Cerebellar nuclear complex (tissue), 1 donor: Measurements from ENCODE around the gene PJA2.

Source experiments
- DNase-seq, 2 experiments: peaks; one replicate each; lab custom pipeline; 2025; lab: John Stamatoyannopoulos, UW

Gene PJA2

DNA sequence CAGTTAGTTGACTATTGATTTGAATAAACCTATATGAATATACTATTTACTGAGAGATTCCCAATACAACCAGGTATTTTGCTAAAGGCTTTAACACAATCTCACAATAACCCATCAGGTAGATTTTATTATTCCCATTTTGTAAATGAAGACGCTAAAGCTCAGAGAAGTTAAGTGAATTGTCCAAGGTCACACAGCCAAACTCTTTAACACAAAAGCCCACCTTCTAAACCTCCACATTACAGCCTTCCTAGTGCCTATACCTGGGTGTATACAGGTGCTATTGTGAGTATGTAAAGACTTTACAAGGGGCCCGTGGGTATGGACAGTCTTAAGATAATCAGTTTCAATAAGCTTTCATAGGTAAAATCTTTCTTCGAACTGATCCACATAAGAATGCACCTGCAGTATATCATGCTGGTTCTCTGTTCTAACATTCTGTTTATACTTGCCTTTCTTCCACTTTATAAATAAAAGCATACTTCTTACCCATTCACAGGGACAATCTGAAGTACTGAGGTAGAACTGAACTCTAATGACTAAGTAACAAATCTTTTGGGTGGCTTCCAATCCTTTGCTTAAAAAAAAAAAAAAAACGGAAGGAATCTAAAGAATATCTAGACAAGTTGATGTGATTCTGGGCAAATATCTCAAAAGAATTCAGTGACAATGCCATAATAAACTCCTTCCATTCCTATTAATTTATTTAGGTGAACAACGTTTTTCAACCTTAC lies 59.1 kb downstream of the PJA2 start:
- no peak for DNase-seq

GRCh38 chr5:109349388-109349787 lies 60.4 kb downstream of the PJA2 start:
- no peak for DNase-seq

DNA sequence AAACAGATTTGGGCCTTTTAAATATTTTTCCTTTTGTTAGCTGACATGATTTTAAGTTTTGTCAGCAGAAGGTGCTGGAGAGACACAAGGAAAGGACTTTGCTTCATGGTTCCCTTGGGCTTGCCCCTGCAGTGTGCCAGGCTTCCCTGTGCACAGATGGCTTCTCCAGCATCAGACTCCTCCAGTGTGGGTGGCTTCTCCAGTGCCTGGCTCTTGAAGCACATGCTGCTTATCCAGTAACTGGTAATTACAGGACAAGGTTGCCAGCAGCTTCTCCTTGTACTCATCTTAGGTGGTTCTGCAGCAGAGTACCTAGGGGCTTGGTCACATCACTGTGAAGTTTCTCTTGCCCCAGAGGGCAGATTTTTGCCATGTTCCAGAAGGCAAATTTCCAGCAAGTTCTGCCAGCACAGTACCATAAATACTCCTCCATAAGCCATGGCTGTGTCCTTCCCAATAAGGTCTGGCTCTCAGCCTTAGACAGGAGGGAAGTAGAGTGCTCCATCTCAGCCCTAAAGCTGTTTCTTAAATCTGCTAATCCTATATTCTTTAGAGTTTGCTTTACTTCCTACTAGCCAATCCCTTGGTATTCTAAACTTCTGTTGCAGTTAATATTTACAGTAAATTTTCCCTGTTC lies 62.4 kb downstream of the PJA2 start:
- peak in 1 of 2 experiments; percentile 36 for DNase-seq

- no peak for DNase-seq
Observed at GRCh38 chr5:109345699-109346098, 64.1 kb downstream of the PJA2 start.

- no peak for DNase-seq
Observed at GRCh38 chr5:109340351-109340750, 69.4 kb downstream of the PJA2 start.

DNA sequence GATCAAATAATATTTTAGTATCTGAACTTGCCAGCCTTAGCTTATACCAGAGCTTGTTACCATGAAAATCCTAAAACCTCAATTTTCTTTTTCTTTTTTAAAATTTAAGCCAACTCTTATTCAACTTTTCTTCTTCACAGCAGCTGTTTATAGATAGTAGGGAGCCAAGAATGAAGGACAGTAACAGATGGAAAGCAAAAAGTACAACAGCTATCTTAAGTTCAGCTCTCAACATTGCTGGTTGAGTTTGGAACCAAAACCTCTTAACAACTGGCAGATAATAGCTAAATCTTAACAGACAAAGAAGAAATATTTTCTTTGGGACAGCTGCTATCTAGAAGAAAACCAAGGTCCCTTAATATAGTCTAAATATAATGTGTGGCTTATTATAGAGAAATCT lies 74.7 kb downstream of the PJA2 start:
- no peak for DNase-seq

GRCh38 chr5:109334056-109334455 lies 75.7 kb downstream of the PJA2 start:
- DNase-seq, result no peak

GRCh38 chr5:109329333-109330237 lies 80.2 kb downstream of the PJA2 start:
- DNase-seq, result no peak

DNA sequence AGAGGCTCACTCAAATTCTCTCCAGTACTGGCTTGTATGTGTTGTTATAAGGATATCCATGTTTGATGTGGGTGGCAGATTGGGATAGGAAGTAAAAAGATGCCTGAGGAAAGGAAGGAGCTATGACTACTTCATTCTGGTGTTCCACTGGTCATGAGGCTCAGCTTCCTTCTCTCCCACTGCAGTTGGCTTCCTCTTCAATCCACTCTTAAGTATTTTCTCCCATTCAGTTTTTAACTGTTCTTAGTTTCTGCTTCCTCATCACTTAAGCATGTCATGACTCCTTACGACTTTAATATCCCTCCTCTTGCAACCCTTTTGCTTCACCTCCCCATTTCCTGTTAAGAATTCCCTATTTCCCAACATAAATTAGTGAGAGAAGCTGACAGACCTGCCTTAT lies 81.1 kb downstream of the PJA2 start:
- DNase-seq, result no peak

GRCh38 chr5:109327570-109327969 lies 82.2 kb downstream of the PJA2 start:
- no peak for DNase-seq

- no peak for DNase-seq
Observed at GRCh38 chr5:109326919-109327318, 82.9 kb downstream of the PJA2 start.

GRCh38 chr5:109325456-109325855 lies 84.3 kb downstream of the PJA2 start:
- DNase-seq, result no peak

- DNase-seq, result no peak
Observed at GRCh38 chr5:109324931-109325330, 84.8 kb downstream of the PJA2 start.

DNA sequence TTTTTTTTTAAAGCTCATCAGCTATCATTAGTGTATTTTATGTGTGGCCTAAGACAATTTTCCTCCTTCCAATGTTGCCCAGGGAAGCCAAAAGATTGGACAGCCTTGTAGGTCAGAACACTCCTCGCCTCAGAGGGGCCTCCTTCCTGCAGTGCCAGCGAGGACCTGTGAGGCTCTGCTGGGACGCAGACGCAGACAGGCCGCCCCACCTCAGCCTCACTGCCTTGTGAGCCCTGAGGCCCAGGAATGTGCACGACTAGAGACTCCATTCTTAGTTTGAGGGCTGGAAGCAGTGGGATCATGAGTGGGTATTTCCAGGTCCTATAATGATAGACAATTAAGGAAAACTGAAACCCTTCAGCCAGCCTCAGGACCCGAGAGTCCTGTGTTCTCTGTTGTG lies 85.4 kb downstream of the PJA2 start:
- no peak for DNase-seq

GRCh38 chr5:109322694-109323093 lies 87.1 kb downstream of the PJA2 start:
- DNase-seq, result no peak

DNA sequence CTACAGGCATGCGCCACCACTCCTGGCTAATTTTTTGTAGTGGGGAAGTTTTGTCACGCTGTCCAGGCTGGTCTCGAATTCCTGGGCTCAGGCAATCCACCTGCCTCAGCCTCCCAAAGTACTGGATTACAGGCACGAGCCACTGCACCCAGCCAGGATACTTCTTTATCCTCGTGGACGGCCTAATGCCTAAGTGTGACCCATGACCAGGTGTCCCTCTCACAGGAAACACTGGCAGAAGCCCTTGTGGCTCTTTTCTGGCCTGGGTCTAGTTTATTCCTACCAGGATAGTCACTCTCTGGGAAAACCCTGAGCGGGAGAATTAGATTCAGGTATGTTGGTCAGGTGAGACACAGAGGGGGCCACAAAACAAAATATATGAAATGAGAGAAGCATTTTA lies 90.4 kb downstream of the PJA2 start:
- no peak for DNase-seq

DNA sequence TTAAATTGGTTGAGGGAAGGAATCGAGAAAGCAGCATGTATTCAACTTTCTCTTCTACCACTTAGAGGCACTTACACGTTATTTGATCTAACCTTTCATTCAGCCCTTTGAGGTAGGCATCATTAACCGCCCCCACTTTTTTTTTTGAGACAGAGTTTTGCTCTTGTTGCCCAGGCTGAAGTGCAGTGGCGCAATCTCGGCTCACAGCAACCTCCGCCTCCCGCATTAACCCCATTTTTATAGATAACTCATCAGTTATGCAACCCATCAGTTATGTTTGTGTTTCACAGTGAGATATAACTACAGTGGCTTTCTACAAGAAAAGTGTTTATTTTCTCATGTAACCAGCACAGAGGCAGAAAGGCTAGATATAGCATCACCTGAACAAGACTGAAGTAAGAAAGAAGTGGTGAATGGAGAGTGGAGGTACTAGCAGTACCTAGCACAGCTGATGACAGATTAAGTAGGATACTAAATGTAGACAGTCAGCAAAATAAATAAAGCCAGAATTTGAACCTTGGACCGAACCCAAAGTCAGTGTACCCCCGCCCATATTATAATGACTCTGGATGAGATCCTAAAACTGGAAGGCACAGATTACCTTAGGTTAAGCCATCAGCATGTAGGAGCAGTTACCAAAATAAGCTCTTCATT lies 91.2 kb downstream of the PJA2 start:
- DNase-seq, result no peak

DNA sequence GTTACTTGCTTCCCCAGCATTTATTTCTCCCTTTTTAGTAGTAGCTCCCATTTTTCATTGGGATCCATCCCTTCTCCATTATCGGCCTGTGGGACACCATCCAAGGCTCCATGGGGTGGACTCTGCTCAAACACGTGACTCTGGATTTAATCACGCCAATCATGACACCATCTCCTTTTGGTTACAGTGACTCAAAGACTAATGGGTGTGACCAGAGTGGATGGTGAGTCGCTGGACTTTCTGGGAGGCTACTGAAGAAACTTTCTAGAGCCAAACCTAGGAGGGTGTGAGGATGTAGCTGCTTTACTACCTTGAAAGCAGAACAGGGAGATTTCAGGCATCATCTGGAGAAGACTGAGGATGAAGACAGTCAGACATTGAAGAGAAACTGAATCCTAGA lies 93.1 kb downstream of the PJA2 start:
- no peak for DNase-seq

GRCh38 chr5:109315245-109315644 lies 94.5 kb downstream of the PJA2 start:
- no peak for DNase-seq

DNA sequence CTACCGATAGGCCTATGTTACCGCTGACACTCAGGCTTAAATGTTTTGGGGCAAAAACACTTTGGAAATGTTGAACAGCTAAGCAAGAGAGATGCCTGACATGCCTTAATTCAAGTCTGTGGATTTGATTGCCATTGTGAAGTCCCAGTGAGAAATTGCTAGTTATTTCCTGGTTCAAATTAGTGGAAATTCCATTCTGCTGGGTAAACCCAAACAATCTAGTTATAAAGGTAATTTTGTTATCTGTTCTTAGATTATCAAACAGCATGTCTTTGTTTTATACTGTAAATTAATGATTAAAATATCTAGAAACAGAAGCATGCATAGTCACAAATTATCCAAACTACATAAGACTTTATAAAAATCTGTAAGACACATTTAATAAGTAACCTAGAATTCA lies 96.6 kb downstream of the PJA2 start:
- no peak for DNase-seq

DNA sequence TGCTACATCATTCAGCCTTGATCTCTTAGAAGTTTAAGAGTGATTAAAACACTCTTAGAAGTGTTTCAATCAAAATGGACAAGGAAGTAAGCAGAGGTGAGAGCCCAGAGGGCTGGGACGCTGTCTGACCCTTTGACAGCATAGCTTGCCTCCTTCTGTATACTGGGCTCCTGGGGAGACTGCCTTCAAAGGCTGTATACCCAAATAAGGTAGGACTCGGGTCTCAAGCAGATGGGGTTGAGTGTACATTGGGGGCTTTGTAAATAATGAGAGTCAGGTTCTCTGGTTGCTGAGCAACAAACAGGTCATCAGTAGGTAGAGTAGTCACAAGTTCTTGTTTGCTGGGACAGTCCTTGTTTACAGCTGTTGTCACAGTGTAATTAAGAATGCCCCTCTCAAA lies 97.1 kb downstream of the PJA2 start:
- no peak for DNase-seq

DNA sequence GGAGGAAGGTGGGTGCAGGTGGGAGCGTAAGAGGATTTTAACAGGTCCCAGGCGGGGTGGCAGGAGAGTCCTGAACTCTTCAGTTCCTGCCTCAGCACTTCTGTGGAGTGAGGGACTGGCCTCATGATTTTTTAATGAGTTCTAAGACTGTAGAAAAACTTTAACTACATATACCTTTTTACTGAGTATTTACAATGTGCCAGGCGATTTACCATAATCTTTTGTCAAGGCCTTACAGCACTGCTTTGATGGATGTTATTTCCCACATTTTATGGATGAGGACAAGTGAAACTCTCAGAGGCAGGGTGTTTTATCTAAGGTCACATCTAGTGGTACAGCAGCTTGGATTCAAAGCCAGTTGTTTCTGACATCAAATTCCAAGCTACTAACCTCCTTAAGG lies 99.5 kb downstream of the PJA2 start:
- DNase-seq, result no peak
